ENCODE results near the gene ZPR1.
"Not testable (repeated sequence)": the region's sequence is repeated elsewhere in the genome, so short reads cannot be mapped to it uniquely, and the experiment has no call there.

Gene ZPR1

GRCh38 chr11:116774661-116775060, 13.2 kb downstream of the ZPR1 start:
- H3K4me3 ChIP-seq (ENCODE audit: low read length) = no peak overlapping the region
- no peak for DNase-seq (ENCODE audit: low read depth, low spot score)

GRCh38 chr11:116773203-116774097, 14.4 kb downstream of the ZPR1 start:
- no peak for DNase-seq (ENCODE audit: low read depth, low spot score)
- H3K4me3 ChIP-seq (ENCODE audit: low read length) = peak overlapping the region; percentile 74

- H3K4me3 ChIP-seq (ENCODE audit: low read length) = peak within 1 kb of the TSS; percentile 74
- peak; percentile 85 for DNase-seq (ENCODE audit: low read depth, low spot score)
Measured at GRCh38 chr11:116772443-116773202, 15.2 kb downstream of the ZPR1 start, which contains the start of gene BUD13. BUD13 (minus strand) TSS chr11:116772987; CDS start chr11:116772964, 23 bp downstream.

GRCh38 chr11:116771935-116772334, 15.9 kb downstream of the ZPR1 start:
- H3K4me3 ChIP-seq (ENCODE audit: low read length) = peak overlapping the region; percentile 74
- no peak for DNase-seq (ENCODE audit: low read depth, low spot score)

DNA sequence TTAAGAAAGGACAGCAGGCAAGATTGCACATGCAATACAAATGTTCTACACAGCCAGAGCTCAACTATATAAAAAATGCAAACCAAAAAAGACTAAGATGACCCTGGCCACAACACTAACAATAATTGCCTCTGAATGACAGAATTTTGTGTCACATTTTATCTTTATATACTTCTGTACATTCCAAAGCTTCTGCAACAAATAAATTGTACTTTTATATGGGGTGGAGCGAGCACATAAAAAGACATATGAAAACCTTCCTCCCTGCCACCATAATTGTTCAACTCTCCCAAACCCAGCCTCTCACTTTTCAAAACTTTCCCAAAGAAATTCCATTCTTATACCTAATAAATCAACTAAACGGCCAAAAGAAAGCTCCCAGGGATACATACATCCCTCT, 25.7 kb downstream of the ZPR1 start:
- no peak overlapping the region for H3K4me3 ChIP-seq (ENCODE audit: low read length)
- DNase-seq (ENCODE audit: low read depth, low spot score) = no peak

DNA sequence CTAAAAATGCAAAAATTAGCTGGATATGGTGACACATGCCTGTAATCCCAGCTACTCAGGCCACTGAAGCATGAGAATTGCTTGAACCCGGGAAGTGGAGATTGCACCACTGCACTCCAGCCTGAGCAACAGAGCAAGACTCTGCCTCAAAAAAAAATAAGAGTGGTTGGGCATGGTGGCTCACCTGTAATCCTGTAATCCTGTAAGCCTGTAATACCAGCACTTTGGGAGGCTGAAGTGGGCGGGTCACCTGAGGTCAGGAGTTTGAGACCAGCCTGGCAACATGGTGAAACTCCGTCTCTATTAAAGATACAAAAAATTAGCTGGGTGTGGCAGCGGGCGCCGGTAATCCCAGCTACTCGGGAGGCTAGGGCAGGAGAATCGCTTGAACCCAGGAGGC, 31.8 kb downstream of the ZPR1 start:
- not testable (repeated sequence) for H3K4me3 ChIP-seq (ENCODE audit: low read length); DNase-seq (ENCODE audit: low read depth, low spot score)

DNA sequence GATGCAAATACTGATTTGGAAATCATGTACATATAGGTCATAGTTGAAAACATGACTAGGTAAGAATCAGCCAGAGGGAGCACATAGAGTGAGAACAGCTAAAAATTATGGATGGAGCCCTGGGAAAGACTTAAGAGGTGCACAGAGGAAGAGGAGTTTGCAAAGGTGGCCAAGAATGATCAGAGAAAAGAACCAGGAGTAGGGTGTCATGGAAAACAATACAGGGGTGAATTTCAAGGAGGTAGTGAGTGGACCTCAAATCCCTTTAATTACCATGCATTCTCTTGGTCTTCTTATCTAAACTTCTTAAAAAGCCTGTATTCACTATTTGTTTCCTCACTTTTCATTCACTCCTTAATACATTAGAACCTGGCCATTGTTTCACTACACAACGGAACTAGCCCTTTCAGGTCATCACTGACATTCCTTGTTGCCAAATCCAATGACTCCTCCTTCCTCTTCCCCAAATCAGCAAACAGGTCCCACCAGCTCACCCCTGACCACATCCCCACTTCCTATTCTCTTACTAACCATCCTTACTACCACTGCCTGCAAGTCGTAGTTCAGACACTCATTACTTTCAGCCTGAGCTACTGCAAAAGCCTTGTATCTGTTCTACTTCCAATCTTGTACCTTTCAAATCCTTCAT, 37.6 kb downstream of the ZPR1 start:
- H3K4me3 ChIP-seq (ENCODE audit: low read length) = no peak overlapping the region
- DNase-seq (ENCODE audit: low read depth, low spot score) = no peak

GRCh38 chr11:116742104-116742503, 45.7 kb downstream of the ZPR1 start:
- no peak for DNase-seq (ENCODE audit: low read depth, low spot score)
- H3K4me3 ChIP-seq (ENCODE audit: low read length) = no peak overlapping the region

GRCh38 chr11:116740741-116741140, 47.1 kb downstream of the ZPR1 start:
- DNase-seq (ENCODE audit: low read depth, low spot score) = no peak

DNA sequence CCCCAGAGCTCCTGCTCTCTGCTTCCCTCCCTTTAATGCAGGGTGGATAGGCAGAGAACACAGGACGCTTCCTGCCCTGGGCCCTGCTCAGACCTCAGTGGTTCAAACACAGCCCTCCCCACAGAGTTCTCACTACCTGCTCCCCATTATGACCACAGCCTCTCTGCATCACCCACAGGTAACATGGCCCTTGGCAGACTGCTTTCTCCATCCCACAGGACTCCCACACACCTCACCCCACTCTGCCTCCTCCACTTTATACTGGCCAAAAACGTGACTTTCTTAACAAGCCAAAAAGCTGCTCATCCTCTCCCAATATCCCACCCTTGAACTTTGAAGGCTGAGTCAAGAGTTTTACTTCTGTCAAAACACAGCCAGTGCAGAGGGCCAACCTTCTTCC, 48.8 kb downstream of the ZPR1 start:
- DNase-seq (ENCODE audit: low read depth, low spot score) = no peak
- no peak overlapping the region for H3K4me3 ChIP-seq (ENCODE audit: low read length)

More at GRCh38 chr11:116740741-116741140, 47.1 kb downstream of the ZPR1 start:
- H3K4me3 ChIP-seq (ENCODE audit: low read length) = no peak overlapping the region

GRCh38 chr11:116736763-116737162, 51.1 kb downstream of the ZPR1 start:
- no peak overlapping the region for H3K4me3 ChIP-seq (ENCODE audit: low read length)
- DNase-seq (ENCODE audit: low read depth, low spot score) = peak; percentile 73

DNA sequence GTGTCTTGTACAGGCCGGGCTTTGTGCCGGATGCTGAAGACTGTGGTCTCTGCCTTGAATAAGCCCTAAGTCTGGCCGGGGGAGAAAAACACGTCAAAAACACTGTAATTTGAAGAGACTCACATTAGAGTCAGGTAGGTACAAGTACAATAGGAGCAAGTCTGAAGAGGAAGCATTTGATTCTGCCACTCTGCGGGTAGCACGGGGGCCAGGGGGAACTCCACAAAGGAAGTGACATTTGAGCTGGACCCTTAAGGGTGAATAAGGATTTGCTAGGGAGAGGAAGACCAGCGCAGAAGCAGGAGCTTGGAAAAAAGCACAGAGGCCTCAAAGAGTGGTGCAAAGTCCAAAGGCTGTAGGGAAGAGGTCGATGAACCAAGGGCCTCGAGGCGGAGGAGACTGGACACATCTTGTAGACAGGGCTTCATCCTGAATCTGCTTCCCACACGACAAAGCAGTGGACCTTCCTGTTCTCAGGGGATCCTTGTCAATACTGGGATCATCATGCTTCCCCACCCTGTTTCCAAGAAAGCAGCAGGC, 53.8 kb downstream of the ZPR1 start:
- no peak for DNase-seq (ENCODE audit: low read depth, low spot score)
- H3K4me3 ChIP-seq (ENCODE audit: low read length) = no peak overlapping the region

GRCh38 chr11:116733043-116733755, 54.6 kb downstream of the ZPR1 start:
- no peak overlapping the region for H3K4me3 ChIP-seq (ENCODE audit: low read length)
- DNase-seq (ENCODE audit: low read depth, low spot score) = no peak

DNA sequence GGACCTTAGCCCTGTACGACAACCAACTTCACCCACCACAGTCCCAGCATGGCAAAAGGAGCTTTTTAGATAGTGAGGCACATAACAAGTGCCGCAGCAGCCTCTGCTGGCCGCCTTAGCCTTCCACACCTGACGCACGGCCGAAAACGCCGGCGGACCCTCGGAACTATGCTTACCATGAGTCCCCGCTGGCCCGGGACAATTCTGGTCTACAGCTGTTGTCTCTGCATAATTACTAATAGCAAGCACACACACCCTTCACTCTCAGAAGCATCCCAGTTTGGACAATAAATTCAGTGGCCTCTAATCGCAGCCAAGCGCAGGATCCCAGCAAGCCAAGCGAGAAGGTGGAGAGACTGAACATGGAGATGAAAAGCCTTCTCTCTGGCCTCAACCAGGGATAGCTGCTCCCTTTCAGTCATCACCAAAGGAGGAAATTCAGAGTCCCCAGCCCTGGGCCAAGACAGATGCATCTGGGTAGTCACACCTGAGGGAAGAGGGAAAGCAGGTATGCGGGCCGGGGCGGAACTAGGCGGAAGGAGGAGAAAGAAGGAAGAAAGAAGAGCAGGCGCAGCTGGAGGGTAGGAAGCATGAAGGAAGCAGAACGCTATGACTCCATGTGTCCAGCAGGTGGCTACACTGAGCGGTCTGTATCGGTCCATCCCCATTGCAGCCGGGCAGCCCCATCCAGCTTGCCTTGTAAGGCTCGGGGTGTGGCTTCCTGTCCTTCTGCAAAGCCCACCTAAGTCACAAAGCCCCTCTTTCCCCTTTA, 55.4 kb downstream of the ZPR1 start:
- H3K4me3 ChIP-seq (ENCODE audit: low read length) = no peak overlapping the region
- DNase-seq (ENCODE audit: low read depth, low spot score) = peak; percentile 41

DNA sequence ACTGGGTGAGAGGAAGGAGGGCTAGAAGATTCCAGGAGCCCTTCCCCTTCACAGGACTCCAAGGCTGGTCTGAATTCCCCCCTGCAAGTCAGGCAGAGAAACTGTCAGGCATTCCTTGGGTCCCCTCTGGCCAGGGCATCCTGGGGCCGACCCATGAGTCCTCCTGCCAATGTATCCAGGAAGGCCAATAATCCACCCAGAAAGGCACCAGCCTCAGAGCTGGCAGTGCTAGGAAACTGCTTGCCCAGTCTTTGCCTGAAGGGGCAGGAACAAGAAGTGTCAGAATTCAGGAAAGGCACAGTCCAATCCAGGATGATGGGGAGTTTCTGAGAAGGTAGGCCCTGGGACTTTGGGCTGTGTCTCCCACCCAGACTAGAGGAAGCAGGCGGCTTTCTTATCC, 56.0 kb downstream of the ZPR1 start:
- H3K4me3 ChIP-seq (ENCODE audit: low read length) = no peak overlapping the region
- DNase-seq (ENCODE audit: low read depth, low spot score) = no peak

- no peak overlapping the region for H3K4me3 ChIP-seq (ENCODE audit: low read length)
- no peak for DNase-seq (ENCODE audit: low read depth, low spot score)
Measured at GRCh38 chr11:116731097-116731761, 56.6 kb downstream of the ZPR1 start.

- no peak for DNase-seq (ENCODE audit: low read depth, low spot score)
Measured at GRCh38 chr11:116730601-116731000, 57.2 kb downstream of the ZPR1 start.

DNA sequence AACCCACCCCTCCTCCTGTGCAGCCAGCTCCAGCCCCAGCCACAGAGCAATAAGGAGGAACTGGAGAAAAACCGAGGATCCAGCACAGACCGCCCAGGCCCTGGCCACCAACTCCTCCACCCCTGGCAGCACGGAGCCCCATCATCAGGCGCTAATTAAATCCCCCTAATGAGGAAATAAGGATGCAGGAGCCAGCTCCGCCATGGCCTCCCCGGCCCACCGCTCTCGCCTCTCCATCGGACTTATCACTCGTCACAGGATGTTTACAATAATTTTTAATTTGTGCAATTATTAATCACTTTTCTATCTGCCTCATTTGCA, 57.6 kb downstream of the ZPR1 start:
- DNase-seq (ENCODE audit: low read depth, low spot score) = no peak
- H3K4me3 ChIP-seq (ENCODE audit: low read length) = no peak overlapping the region

More at GRCh38 chr11:116730601-116731000, 57.2 kb downstream of the ZPR1 start:
- no peak overlapping the region for H3K4me3 ChIP-seq (ENCODE audit: low read length)
